ENCODE results near the gene SMARCE1.

Gene SMARCE1

DNA sequence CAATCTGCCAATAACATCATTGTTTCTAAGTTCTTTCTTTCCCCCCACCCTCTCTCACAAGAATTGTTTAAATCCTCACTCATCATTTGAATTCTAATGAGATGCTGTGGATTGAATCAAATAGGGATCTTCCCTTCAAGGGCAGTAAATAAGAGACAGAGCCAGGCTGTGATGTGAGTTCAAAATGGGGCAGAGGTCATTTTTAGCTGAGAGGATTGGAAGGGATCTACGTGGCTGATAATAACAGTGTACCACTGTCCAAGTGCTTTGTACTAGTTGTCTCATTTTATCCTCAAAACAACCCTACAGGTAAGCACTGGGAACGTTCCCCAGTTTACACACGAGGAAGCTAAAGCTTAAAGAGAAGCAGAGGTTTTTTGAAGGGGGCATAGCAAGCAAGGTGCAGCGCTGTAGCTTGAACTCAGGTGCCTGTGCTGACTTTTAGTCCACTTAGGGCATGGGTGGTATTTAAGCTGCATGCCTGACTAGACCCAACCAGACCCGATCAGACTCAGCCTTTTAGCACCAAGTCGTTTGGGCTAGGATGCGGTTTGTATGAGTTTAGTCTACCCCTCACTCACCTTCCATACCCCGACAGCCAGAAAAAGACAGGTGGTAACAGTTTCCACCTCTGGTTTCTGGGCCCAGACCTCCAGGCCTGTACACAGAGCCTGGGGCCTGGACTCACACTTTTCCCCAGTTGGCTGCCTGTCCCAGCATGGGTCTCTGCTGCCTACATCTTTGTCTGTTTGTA, 43.1 kb downstream of the SMARCE1 start:
- Histone ChIP-seq H3K36me3 (ENCODE audit: control insufficient read depth, low read length) (no peaks in the 10 kb centered on the region), H3K4me2 (ENCODE audit: low read length) (no peak overlapping the region), H3K4me3 (ENCODE audit: low read length) (no peak overlapping the region), H3K4me1 (ENCODE audit: control insufficient read depth, low read length) (no peaks in the 10 kb centered on the region), H3K9me2 (replicated peaks; ENCODE audit: control insufficient read depth, low read length) (no peaks in the 10 kb centered on the region), H4K20me1 (ENCODE audit: control insufficient read depth, insufficient read depth, low read depth, low read length) (no peaks in the 10 kb centered on the region), H3K27me3 (ENCODE audit: control insufficient read depth, low read length) (0 out of 2 replicates have a peak, but pooled peaks cover 2% of the 10 kb centered on the region), H3F3A (ENCODE audit: control insufficient read depth, insufficient read depth) (no peaks in the 10 kb centered on the region), H3K27ac (ENCODE audit: low read depth, low read length) (no peak overlapping the region), H3K79me2 (ENCODE audit: control insufficient read depth, low read length) (no peaks in the 10 kb centered on the region), H3K9me3 (ENCODE audit: control insufficient read depth, insufficient read depth, low read length) (no peaks in the 10 kb centered on the region)
- TF ChIP-seq, protein P1, sequence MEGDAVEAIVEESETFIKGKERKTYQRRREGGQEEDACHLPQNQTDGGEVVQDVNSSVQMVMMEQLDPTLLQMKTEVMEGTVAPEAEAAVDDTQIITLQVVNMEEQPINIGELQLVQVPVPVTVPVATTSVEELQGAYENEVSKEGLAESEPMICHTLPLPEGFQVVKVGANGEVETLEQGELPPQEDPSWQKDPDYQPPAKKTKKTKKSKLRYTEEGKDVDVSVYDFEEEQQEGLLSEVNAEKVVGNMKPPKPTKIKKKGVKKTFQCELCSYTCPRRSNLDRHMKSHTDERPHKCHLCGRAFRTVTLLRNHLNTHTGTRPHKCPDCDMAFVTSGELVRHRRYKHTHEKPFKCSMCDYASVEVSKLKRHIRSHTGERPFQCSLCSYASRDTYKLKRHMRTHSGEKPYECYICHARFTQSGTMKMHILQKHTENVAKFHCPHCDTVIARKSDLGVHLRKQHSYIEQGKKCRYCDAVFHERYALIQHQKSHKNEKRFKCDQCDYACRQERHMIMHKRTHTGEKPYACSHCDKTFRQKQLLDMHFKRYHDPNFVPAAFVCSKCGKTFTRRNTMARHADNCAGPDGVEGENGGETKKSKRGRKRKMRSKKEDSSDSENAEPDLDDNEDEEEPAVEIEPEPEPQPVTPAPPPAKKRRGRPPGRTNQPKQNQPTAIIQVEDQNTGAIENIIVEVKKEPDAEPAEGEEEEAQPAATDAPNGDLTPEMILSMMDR (IDR thresholded peaks at IDR 0.05; ENCODE audit: low read depth, low read length, poor library complexity, severe bottlenecking), result no peak
- no peak for TF ChIP-seq EZH2phosphoT487 (IDR thresholded peaks at IDR 0.05; ENCODE audit: borderline replicate concordance, low read length)

GRCh38 chr17:40602445-40603443, 44.9 kb downstream of the SMARCE1 start:
- Histone ChIP-seq H3K36me3 (ENCODE audit: control insufficient read depth, low read length) (no peaks in the 10 kb centered on the region), H3K9me3 (ENCODE audit: control insufficient read depth, insufficient read depth, low read length) (no peaks in the 10 kb centered on the region), H3K4me3 (ENCODE audit: low read length) (no peak overlapping the region), H3K79me2 (ENCODE audit: control insufficient read depth, low read length) (no peaks in the 10 kb centered on the region), H3K27ac (ENCODE audit: low read depth, low read length) (no peak overlapping the region), H3F3A (ENCODE audit: control insufficient read depth, insufficient read depth) (no peaks in the 10 kb centered on the region), H3K9me2 (replicated peaks; ENCODE audit: control insufficient read depth, low read length) (no peaks in the 10 kb centered on the region), H4K20me1 (ENCODE audit: control insufficient read depth, insufficient read depth, low read depth, low read length) (no peaks in the 10 kb centered on the region), H3K4me1 (ENCODE audit: control insufficient read depth, low read length) (peaks cover 9% of the 10 kb centered on the region), H3K27me3 (ENCODE audit: control insufficient read depth, low read length) (0 out of 2 replicates have a peak, but pooled peaks cover 2% of the 10 kb centered on the region), H3K4me2 (ENCODE audit: low read length) (no peak overlapping the region)
- no peak for TF ChIP-seq EZH2phosphoT487 (IDR thresholded peaks at IDR 0.05; ENCODE audit: borderline replicate concordance, low read length)
- TF ChIP-seq, protein P1 (IDR thresholded peaks at IDR 0.05; ENCODE audit: low read depth, low read length, poor library complexity, severe bottlenecking), result no peak

DNA sequence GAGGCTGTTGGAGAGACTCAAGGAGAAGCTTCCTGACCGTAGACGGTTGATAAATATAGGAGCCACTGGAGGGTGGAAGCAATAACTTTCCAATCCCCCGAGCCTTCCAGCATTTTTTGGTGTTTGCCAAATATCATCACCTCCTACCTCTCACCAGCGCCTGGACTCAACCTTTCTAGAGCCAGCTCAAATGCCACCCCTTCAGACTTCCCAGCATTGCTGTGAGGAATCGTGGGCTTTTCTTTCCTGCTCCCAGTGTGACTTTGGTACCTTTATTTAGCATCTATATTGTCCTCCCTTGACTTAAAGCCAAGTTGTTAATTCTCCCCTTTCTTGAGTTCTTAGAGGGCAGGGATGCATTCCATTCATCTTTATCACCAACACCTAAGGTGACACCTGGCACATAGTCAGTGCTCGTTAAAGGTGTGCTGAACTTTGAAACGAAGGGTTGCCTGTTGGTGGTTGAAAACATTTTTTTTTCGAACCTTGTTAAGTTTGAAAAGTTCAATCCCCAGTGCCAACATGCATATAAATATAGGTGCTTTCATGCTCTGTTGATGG, 47.1 kb downstream of the SMARCE1 start:
- Histone ChIP-seq H3K36me3 (ENCODE audit: control insufficient read depth, low read length) (no peaks in the 10 kb centered on the region), H3F3A (ENCODE audit: control insufficient read depth, insufficient read depth) (no peaks in the 10 kb centered on the region), H3K9me3 (ENCODE audit: control insufficient read depth, insufficient read depth, low read length) (peaks cover 8% of the 10 kb centered on the region; the same call in 1 of the 2 replicates), H3K27me3 (ENCODE audit: control insufficient read depth, low read length) (0 out of 2 replicates have a peak, but pooled peaks cover 2% of the 10 kb centered on the region), H3K4me3 (ENCODE audit: low read length) (no peak overlapping the region), H3K27ac (ENCODE audit: low read depth, low read length) (no peak overlapping the region), H3K4me2 (ENCODE audit: low read length) (no peak overlapping the region), H3K79me2 (ENCODE audit: control insufficient read depth, low read length) (no peaks in the 10 kb centered on the region), H3K9me2 (replicated peaks; ENCODE audit: control insufficient read depth, low read length) (no peaks in the 10 kb centered on the region), H4K20me1 (ENCODE audit: control insufficient read depth, insufficient read depth, low read depth, low read length) (no peaks in the 10 kb centered on the region), H3K4me1 (ENCODE audit: control insufficient read depth, low read length) (peaks cover 18% of the 10 kb centered on the region)
- TF ChIP-seq, protein P1 (IDR thresholded peaks at IDR 0.05; ENCODE audit: low read depth, low read length, poor library complexity, severe bottlenecking), result no peak
- no peak for TF ChIP-seq EZH2phosphoT487 (IDR thresholded peaks at IDR 0.05; ENCODE audit: borderline replicate concordance, low read length)

Data from DOHH2 (cell line).